Left renal cortex interstitium (tissue), 4 donors: ENCODE data around the gene RITA1. TPM values are rescaled to one million over a fixed set of nuclear protein-coding genes. Genes with fewer than 3 reads are reported as not detected.
"Not testable (repeated sequence)": the region's sequence is repeated elsewhere in the genome, so short reads cannot be mapped to it uniquely, and the experiment has no call there.

ENCODE experiments used
- DNase-seq, 4 donors: peaks; one replicate each; pipeline ENCODE4 v3.0.0-alpha.2; 2013; ENCODE audit warnings: low read depth in 4 of 4, low spot score in 2 of 4, missing footprints in 1 of 4
- polyA plus RNA-seq, 4 donors: library from polyadenylated mRNA; unstranded; fragments of 120-200 nt; gene quantifications; one replicate each; pipeline ENCODE4 v1.2.1, GENCODE V29; 2013; ENCODE audit not compliant: insufficient read length in 4 of 4

RITA1 gene
- 10 to 100 TPM; 14.7 to 20.1 (median 17.9) TPM for polyA plus RNA-seq

GRCh38 chr12:113185180-113186032, at the start of gene RITA1, which contains the start of gene DDX54:
TSS of gene RITA1 (plus strand) at chr12:113185721. CDS start at chr12:113186747, 1,026 bp downstream.
TSS of gene DDX54 (minus strand) at chr12:113185478. CDS start at chr12:113185451, 27 bp downstream.
- peak in 3 of 4 donors; percentile 60 to 76 (median 73) for DNase-seq

GRCh38 chr12:113136128-113136989, 49.2 kb upstream of the RITA1 start:
- no peak for DNase-seq

- no peak for DNase-seq
Measured at GRCh38 chr12:113136990-113137511, 48.5 kb upstream of the RITA1 start.

DNA sequence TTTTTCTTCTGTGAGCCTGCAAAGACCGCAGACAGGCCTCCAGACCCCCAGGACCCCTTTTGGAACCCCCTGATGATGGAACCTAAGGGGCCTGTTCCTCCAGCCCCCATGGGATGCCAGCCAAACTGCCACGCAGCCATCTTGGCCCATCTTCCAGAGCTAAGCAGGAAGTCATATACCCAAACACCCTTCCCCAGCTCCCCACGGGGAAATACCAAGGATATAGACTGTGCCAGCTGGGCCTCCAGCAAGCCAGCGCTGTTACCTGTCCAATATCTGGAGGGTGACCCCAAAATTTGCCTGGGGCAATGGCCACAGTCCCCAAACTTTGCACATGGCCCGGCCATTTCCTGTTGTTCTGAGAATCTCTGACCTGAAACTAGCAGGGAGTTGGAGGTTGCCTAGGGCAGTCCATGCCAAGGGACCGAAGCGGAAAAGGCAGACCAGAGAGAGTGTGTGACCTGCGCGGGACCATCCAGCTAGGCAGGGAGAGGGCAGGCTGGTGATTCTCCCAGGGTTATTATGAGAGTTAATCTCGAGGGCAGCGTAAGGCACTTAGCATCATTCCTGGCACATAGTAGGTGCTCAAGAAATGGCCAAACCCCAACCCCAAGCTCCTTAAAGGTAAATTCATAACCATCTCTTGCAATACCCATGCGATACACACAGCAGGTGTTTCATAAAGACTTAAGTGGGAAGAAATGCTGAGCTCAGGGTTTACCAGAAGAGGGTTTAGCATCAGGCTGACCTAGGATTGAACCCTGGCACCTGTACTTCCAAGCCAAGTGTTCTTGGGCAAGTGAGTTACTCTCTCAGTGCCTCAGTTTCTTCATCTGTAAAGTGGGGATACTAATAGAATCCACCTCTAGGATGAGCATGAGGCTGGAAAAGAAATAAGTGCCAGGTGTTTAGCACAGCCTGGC, 47.4 kb upstream of the RITA1 start:
- DNase-seq, result no peak

GRCh38 chr12:113138826-113139225, 46.7 kb upstream of the RITA1 start:
- no peak for DNase-seq

- DNase-seq, result no peak
Measured at GRCh38 chr12:113140706-113141105, 44.8 kb upstream of the RITA1 start.

GRCh38 chr12:113141716-113142115, 43.8 kb upstream of the RITA1 start:
- DNase-seq, result not testable (repeated sequence)

- no peak for DNase-seq
Measured at GRCh38 chr12:113142173-113142885, 43.2 kb upstream of the RITA1 start.

GRCh38 chr12:113142886-113143332, 42.6 kb upstream of the RITA1 start:
- DNase-seq, result no peak

DNA sequence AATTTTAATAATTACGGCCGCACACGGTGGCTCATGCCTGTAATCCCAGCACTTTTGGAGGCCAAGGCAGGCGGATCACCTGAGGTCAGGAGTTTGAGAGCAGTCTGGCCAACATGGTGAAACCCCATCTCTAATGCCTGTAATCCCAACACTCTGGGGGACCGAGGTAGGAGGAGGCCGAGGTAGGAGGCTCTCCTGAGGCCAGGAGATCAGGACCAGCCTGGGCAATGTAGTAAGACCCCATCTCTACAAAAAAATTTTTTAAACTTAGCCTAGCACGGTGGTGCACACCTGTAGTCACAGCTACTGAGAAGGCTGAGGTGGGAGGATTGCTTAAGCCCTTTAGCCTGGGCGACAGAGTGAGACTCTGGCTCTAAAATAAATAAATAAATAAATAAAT, 41.6 kb upstream of the RITA1 start:
- DNase-seq, result no peak

- DNase-seq, result no peak
Measured at GRCh38 chr12:113144806-113145205, 40.7 kb upstream of the RITA1 start.

DNA sequence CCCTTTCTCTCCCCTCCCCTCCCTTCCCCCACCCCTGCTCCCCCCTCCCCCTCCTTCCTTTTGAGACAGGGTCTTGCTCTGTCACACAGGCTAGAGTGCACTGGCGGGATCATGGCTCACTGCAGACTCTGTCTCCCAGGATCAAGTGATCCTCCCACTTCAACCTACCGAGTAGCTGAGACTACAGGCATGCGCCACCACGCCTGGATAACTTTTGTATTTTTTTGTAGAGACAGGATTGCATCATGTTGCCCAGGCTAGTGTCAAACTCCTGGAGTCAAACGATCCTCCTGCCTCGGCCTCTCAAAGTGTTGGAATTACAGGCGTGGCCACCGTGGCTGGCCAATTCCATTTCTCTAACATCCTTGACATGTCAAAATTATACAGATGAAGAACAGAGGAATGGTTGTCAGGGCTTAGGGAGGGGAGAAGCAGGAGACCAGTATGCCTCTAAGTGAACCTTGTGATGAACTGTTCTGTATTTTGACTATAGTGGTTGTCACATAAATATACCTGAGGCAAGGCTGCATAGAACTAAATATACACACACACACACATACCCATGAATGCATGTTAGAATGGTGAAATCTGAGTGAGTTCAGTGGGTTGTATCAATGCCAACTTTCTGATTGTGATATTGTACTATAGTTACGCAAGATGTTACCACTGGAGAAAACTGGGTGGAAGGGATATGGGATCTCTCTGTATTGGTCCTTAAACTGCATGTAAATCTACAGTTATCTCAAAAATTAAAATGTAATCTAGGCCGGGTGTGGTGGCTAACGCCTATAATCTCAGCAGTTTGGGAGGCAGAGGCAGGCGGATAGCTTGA, 39.6 kb upstream of the RITA1 start:
- no peak for DNase-seq

- no peak for DNase-seq
Measured at GRCh38 chr12:113146999-113147398, 38.5 kb upstream of the RITA1 start.

DNA sequence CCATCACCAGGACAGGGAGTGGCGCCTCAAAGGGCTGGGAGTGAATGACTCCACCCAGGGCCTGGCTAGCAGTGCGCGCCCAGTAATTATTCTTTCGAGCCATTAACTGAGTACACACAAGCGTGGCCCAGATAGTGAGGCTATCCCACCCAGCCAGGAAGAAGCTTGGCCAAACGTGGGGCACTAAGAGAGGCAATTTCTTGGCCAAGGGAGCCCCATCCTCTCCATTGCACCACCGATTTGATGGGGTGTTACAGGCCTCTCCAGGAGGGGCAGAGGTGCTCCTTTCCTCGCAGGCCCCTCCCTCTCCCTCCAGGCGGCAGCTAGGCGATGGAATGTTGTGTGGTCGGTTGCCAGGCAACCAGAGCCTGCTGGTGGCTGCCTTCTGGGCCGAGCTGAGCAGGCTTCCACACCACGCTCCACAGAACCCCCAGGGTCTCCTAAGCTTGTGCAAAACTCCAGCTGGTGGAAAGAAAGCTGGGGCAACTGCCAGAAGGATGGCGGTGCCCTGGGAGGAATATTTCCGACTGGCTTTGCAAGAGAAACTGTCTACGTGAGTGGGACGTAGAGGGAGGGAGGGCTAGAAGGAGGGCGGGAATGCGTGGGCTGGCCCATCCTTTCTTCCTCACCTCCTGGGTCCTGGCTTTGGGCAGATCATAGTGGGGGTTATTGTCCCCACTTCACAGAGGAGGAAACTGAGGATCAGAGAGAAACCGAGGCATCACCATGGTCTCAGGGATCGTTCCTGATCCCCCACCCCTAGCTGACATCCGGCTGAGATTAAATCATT, 36.0 kb upstream of the RITA1 start, which contains the start of gene CFAP73:
Gene CFAP73, plus strand, starts transcription at position 364 of the 790 bp plus-strand sequence. Its CDS starts 134 bp downstream, at position 498.
- DNase-seq, result peak; percentile 66 to 89 (median 81)

- DNase-seq, result no peak
Measured at GRCh38 chr12:113151655-113152054, 33.9 kb upstream of the RITA1 start.

- no peak for DNase-seq
Measured at GRCh38 chr12:113152196-113152834, 33.2 kb upstream of the RITA1 start.
